GM23338 (cell line): ENCODE results near the gene HLA-DMB.

Source experiments
- CREB1 ChIP-seq: fragments of 250-450 bp; sonication (Bioruptor Pico); IDR thresholded peaks from 2 replicates; pipeline ENCODE4 v1.5.0; 2020; ENCODE audit warnings: low read depth, mild to moderate bottlenecking, moderate library complexity
- EZH2 ChIP-seq: fragments of 200-600 bp; sonication (generic); IDR thresholded peaks from one replicate; pipeline ENCODE4 v1.8.0; 2017; ENCODE audit warnings: antibody characterized with exemption, mild to moderate bottlenecking, low read depth; ENCODE audit not compliant: unreplicated experiment
- EZH2phosphoT487 ChIP-seq: fragments of 200-600 bp; sonication (generic); IDR thresholded peaks from one replicate; pipeline ENCODE4 v1.8.1; 2018; ENCODE audit warnings: antibody characterized with exemption; ENCODE audit not compliant: unreplicated experiment
- JUNB ChIP-seq: IDR thresholded peaks from one replicate; pipeline ENCODE4 v1.6.1; 2016; ENCODE audit warnings: antibody characterized with exemption; ENCODE audit not compliant: unreplicated experiment
- POLR2AphosphoS5 ChIP-seq: IDR thresholded peaks from 2 replicates; pipeline ENCODE4 v1.6.1; 2016; ENCODE audit warnings: antibody characterized with exemption, low read depth
- ZNF114 ChIP-seq: fragments of 250-450 bp; sonication (Bioruptor Pico); IDR thresholded peaks from 2 replicates; pipeline ENCODE4 v1.5.0; 2020; ENCODE audit warnings: mild to moderate bottlenecking, moderate library complexity
- ZNF331 ChIP-seq: fragments of 250-450 bp; sonication (Bioruptor Pico); IDR thresholded peaks from 2 replicates; pipeline ENCODE4 v1.5.0; 2020; ENCODE audit warnings: low read depth, mild to moderate bottlenecking, moderate library complexity
- TF ChIP-seq, protein P1 (sequence below), 2 experiments: fragments of 200-600 bp in 1 of 2; sonication (generic) in 1 of 2; conservative IDR thresholded peaks; 2 replicates each; pipeline versions ENCODE4 v1.5.1 to v1.6.1; 2016 to 2017; ENCODE audit warnings: antibody characterized with exemption in 2 of 2, low read depth in 2 of 2, mild to moderate bottlenecking in 2 of 2, moderate library complexity in 1 of 2
- TF ChIP-seq, protein P2 (sequence below): IDR thresholded peaks from one replicate; pipeline ENCODE4 v1.6.1; 2018; ENCODE audit warnings: antibody characterized with exemption; ENCODE audit not compliant: unreplicated experiment
- TF ChIP-seq, protein P3 (sequence below): fragments of 250-450 bp; sonication (Bioruptor Pico); IDR thresholded peaks from 2 replicates; pipeline ENCODE4 v1.5.0; 2020; ENCODE audit warnings: mild to moderate bottlenecking, moderate library complexity

DNA sequence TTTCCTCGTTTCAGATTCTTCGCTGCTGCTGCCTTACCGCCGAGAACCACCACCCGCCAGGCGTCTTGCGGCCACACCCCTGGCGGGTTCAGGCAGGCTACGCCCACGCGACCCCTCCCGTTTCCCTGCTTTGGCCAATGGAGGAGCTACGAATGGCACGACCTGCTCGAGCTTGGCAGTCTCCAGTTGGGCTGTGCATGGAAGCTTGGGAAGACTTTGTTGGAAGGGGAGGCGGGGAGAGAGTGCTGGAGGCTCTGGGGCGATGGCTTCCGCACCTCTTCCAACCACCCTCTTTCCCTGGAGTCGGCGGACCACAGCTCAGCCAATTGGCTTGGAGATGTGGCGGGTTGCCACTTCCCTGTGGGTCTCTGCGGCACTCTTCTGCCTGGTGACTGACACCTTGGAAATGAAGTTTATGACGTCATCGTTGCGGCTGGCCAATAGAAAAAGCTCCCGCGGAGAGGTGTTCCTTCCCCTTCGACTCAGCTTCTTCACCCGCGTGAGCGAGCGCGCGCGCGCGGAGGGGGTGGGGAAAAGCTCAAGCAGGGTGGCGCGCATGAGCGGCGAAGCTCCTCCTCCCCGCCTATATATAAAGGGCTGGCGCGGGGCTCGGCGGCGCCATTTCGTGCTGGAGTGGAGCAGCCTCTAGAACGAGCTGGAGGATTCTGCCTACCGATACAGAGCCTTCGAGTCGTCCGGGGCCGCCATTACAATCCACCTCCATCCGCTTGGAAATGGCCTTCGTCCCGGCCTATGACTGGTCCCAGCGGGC is 30.9 kb upstream of the HLA-DMB start:
- TF ChIP-seq, protein P1, sequence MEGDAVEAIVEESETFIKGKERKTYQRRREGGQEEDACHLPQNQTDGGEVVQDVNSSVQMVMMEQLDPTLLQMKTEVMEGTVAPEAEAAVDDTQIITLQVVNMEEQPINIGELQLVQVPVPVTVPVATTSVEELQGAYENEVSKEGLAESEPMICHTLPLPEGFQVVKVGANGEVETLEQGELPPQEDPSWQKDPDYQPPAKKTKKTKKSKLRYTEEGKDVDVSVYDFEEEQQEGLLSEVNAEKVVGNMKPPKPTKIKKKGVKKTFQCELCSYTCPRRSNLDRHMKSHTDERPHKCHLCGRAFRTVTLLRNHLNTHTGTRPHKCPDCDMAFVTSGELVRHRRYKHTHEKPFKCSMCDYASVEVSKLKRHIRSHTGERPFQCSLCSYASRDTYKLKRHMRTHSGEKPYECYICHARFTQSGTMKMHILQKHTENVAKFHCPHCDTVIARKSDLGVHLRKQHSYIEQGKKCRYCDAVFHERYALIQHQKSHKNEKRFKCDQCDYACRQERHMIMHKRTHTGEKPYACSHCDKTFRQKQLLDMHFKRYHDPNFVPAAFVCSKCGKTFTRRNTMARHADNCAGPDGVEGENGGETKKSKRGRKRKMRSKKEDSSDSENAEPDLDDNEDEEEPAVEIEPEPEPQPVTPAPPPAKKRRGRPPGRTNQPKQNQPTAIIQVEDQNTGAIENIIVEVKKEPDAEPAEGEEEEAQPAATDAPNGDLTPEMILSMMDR (conservative IDR thresholded peaks at IDR 0.05; ENCODE audit: low read depth in 2 of 2), result no peak
- TF ChIP-seq, protein P2, sequence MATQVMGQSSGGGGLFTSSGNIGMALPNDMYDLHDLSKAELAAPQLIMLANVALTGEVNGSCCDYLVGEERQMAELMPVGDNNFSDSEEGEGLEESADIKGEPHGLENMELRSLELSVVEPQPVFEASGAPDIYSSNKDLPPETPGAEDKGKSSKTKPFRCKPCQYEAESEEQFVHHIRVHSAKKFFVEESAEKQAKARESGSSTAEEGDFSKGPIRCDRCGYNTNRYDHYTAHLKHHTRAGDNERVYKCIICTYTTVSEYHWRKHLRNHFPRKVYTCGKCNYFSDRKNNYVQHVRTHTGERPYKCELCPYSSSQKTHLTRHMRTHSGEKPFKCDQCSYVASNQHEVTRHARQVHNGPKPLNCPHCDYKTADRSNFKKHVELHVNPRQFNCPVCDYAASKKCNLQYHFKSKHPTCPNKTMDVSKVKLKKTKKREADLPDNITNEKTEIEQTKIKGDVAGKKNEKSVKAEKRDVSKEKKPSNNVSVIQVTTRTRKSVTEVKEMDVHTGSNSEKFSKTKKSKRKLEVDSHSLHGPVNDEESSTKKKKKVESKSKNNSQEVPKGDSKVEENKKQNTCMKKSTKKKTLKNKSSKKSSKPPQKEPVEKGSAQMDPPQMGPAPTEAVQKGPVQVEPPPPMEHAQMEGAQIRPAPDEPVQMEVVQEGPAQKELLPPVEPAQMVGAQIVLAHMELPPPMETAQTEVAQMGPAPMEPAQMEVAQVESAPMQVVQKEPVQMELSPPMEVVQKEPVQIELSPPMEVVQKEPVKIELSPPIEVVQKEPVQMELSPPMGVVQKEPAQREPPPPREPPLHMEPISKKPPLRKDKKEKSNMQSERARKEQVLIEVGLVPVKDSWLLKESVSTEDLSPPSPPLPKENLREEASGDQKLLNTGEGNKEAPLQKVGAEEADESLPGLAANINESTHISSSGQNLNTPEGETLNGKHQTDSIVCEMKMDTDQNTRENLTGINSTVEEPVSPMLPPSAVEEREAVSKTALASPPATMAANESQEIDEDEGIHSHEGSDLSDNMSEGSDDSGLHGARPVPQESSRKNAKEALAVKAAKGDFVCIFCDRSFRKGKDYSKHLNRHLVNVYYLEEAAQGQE, result no peak
- TF ChIP-seq EZH2phosphoT487 (no peak), EZH2 (no peak), JUNB (no peak), ZNF331 (CRISPR knock-in tag) (no peak), POLR2AphosphoS5 (peak; percentile 90), CREB1 (CRISPR knock-in tag) (peak; percentile 99), ZNF114 (no peak)
- TF ChIP-seq, protein P3, sequence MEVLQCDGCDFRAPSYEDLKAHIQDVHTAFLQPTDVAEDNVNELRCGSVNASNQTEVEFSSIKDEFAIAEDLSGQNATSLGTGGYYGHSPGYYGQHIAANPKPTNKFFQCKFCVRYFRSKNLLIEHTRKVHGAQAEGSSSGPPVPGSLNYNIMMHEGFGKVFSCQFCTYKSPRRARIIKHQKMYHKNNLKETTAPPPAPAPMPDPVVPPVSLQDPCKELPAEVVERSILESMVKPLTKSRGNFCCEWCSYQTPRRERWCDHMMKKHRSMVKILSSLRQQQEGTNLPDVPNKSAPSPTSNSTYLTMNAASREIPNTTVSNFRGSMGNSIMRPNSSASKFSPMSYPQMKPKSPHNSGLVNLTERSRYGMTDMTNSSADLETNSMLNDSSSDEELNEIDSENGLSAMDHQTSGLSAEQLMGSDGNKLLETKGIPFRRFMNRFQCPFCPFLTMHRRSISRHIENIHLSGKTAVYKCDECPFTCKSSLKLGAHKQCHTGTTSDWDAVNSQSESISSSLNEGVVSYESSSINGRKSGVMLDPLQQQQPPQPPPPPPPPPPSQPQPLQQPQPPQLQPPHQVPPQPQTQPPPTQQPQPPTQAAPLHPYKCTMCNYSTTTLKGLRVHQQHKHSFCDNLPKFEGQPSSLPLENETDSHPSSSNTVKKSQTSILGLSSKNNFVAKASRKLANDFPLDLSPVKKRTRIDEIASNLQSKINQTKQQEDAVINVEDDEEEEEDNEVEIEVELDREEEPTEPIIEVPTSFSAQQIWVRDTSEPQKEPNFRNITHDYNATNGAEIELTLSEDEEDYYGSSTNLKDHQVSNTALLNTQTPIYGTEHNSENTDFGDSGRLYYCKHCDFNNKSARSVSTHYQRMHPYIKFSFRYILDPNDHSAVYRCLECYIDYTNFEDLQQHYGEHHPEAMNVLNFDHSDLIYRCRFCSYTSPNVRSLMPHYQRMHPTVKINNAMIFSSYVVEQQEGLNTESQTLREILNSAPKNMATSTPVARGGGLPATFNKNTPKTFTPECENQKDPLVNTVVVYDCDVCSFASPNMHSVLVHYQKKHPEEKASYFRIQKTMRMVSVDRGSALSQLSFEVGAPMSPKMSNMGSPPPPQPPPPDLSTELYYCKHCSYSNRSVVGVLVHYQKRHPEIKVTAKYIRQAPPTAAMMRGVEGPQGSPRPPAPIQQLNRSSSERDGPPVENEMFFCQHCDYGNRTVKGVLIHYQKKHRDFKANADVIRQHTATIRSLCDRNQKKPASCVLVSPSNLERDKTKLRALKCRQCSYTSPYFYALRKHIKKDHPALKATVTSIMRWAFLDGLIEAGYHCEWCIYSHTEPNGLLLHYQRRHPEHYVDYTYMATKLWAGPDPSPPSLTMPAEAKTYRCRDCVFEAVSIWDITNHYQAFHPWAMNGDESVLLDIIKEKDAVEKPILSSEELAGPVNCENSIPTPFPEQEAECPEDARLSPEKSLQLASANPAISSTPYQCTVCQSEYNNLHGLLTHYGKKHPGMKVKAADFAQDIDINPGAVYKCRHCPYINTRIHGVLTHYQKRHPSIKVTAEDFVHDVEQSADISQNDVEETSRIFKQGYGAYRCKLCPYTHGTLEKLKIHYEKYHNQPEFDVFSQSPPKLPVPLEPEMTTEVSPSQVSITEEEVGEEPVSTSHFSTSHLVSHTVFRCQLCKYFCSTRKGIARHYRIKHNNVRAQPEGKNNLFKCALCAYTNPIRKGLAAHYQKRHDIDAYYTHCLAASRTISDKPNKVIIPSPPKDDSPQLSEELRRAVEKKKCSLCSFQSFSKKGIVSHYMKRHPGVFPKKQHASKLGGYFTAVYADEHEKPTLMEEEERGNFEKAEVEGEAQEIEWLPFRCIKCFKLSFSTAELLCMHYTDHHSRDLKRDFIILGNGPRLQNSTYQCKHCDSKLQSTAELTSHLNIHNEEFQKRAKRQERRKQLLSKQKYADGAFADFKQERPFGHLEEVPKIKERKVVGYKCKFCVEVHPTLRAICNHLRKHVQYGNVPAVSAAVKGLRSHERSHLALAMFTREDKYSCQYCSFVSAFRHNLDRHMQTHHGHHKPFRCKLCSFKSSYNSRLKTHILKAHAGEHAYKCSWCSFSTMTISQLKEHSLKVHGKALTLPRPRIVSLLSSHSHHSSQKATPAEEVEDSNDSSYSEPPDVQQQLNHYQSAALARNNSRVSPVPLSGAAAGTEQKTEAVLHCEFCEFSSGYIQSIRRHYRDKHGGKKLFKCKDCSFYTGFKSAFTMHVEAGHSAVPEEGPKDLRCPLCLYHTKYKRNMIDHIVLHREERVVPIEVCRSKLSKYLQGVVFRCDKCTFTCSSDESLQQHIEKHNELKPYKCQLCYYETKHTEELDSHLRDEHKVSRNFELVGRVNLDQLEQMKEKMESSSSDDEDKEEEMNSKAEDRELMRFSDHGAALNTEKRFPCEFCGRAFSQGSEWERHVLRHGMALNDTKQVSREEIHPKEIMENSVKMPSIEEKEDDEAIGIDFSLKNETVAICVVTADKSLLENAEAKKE (CRISPR knock-in tag), result no peak
